Stimulated activated CD4-positive, alpha-beta T cell treated with anti-CD3 and anti-CD28 coated beads, Interleukin-2, amount 100 ng/mL, for 4 hours (primary cell): Measurements from ENCODE around the gene CDYL.

Experiments used
- DNase-seq: peaks from one replicate; pipeline ENCODE4 v3.0.0-alpha.2; 2020; ENCODE audit warnings: low read depth

Gene CDYL, protein sequence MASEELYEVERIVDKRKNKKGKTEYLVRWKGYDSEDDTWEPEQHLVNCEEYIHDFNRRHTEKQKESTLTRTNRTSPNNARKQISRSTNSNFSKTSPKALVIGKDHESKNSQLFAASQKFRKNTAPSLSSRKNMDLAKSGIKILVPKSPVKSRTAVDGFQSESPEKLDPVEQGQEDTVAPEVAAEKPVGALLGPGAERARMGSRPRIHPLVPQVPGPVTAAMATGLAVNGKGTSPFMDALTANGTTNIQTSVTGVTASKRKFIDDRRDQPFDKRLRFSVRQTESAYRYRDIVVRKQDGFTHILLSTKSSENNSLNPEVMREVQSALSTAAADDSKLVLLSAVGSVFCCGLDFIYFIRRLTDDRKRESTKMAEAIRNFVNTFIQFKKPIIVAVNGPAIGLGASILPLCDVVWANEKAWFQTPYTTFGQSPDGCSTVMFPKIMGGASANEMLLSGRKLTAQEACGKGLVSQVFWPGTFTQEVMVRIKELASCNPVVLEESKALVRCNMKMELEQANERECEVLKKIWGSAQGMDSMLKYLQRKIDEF

DNA sequence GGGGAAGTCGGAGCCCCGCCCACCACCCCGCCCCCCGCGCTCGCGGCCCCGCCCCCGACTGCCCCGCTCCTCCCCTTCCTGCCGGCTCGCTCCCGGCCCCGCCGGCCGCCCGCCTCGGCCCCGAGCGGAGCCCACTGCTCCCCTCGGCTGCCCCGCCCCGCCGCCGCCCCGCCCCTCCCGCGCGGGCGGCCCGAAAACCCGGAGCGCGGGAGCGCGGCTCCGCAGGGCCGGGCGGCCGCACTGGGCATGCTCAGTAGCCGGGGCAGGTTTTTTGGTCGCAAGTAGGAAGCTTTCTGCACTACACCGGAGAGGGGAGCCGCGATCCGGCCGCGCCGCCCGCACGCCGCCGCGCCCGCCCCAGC, at the start of gene CDYL:
TSS of gene CDYL (plus strand) at position 274 of the 362 bp plus-strand sequence. CDS start 380 bp downstream, outside the sequence.
- DNase-seq, result peak; percentile 83

DNA sequence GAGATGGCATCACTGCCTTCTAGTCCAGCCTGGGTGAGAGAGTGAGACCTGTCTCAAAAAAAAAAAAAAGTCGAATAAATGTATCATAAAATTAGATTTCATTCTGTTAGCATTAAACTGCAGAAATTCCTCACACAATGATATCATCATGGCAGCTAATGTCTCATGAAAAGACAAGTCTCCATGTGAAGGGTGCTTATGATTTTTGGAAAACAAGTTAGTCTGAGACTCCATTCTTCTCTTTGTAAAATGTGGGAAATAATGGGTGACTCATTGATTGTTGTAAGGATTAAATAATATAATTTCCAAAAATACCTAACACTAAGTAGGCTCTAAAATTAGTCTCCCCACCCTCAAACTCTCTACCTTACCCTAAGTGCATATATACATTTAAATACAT, 49.6 kb upstream of the CDYL start:
- no peak for DNase-seq

DNA sequence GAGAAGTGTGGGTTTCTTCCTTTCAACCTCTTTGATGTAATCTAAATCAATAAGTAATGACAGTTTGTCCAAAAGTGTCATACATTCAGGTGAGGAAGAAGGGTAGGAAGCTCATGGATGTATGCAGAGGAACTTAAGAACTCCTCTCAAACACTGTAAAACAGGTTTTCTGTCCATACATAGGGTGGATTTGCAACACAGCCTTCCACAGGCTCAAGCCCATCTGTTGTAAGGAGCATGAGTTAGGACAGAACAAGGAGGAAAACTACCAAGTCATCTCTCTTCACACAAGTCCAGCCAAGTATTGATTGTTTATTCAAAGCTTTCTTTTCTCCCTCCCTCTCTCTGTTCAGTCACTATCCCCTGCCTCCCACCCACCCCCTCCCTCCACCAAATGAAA, 49.0 kb upstream of the CDYL start:
- DNase-seq, result no peak

DNA sequence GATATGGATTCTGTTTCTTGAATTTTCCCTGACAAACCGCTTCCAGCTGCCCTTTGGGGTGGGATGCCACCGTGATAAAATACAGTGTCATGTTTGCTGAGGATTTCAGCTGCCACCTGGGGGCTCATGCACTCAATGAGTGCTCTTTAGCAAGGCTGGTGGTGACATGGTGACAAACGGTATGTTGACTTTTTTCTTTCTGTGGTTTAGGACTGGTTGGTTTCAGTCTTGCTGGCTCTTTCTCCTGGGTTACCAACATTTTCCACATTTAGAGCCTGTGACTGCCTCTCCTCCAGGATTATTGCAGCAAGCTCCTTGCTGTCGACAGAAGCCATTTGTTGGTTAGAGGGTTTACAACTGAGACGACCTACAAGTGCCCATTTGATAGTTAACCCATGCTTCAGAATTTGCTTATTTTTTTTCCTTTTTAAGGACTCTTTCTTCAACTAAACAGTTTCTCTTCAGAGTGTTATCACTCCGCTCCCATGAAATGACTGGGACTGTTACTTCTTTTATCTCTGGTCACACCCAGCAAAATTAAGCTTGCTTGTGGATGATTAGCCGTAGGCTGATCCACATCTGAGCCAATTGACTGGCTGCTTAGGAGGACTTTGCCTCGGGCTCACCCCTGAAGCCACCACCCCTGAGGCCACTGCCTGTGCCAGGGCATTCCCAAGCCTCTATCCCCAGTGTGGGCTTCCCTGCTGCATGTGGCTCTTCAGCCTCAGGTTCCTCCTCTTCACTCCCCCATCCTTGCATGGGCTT, 48.4 kb upstream of the CDYL start:
- DNase-seq, result no peak

DNA sequence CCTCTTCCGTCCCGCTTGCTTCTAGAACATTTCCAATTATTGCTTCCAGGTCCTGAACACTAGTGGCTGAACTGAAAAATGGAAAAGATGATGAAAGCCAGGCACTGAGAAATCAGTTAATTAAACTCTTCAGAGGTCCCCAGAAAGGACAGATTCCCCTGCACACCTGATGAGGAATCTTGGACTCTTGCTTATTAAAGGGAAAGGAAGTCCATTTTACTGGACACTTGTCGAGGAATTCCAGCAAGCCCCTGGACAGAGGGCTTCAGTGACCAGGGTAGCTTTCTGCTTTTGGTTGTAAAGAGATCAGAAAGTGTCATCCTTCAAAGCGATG, 47.8 kb upstream of the CDYL start:
- DNase-seq, result no peak

DNA sequence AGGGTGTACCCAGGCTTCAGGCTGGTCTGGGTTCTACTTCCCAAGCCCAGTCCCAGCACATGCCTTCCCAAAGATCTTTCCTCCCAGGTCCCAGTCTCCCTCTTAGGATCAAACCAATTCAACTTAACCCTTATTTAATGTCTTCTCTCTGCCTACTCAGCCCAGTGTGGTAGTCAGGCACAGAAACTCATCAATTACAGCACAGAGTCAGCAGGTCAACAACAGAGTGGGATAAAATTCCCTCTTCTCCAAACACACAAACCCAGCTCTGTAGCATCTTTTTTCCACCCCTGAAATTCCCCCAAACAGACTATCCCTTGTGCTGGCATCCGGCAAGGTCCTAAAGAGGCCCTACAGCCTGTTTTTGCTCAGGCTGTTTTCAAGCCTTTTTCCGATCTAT, 47.3 kb upstream of the CDYL start:
- no peak for DNase-seq

DNA sequence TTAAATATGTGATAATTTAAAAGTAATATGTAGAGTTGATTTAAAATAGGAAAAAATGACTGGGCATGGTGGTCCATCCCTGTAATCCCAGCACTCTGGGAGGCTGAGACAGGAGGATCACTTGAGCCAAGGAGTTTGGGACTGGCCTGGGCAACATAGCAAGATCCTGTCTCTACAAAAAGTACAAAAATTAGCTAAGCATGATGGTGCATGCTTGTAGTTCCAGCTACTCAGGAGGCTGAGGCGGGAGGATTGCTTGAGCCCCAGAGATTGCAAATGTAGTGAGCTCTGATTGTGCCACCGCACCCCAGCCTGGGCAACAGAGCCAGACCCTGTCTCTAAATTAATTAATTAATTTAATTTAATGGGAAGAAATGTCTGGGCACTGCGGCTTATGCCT, 44.2 kb upstream of the CDYL start:
- DNase-seq, result no peak

DNA sequence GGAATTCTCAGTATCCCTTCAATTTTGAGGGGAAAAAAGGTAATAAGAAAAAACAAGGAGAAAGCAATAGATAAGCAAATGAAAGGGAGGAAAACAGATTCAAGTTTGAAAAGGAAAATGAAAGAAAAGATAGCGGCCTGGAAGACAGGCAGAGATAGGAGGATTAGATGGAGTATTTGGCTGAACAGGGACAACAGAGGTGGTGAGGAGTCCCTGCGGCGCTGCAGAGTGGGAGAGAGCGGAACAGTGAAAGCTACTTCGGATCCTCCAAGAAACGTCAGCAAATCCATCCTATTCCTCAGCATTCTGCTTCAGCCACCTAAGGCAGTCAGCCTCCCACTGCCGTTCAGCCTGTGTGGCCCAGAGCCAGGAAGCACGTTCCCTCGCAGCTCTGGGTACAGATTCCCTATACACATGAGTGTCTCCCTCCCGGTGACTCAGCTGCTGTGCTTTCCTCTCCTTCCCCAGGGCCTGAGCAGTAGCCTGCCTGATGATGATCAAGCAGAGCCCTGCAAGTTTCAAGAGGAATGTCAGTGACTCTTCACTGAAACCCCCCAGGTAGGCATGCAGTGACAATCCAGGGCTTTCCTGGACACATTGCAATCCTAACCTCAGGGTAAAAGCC, 43.4 kb upstream of the CDYL start:
- DNase-seq, result no peak

DNA sequence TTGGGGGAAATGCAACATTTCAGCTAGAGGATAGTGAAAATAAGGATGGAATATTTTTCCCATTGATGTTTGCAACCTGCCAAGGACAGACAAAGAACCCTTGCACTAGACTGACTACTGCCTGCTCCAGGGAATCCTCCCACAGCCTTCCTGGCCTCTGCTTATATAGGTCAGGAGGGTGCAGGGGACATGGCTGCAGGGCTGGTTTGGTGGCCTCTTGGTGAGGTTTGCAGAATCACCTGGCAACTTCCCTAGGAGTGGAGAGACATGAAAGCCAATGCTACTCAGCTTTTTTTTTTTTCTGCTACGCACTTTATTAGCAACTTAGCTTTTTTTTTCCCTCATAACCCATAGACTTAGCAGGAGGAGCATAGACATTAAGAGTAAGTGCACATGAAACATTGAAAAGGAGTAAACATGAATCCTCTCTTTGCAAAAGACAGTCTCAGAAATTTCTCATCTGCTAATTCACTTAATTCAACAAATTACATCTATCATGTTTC, 39.8 kb upstream of the CDYL start:
- no peak for DNase-seq

DNA sequence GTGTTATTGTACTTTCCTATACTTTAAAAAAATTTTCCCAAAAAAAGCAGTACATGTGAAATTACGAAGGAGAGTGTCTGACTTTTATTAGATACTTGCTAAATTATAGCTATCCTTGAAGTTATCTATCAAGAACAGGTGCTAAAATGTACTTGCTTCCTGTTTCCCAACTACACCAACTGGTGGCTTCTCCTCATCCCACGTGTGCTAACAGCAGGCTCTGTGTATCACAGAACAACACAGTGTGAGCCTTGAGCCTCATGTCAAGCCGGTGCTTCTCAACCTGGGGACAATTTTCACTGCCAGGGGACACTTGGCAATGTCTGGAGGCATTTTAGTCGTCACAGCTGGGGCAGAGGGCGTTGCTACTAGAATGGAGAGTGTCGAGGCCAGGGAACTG, 36.2 kb upstream of the CDYL start:
- DNase-seq, result no peak

DNA sequence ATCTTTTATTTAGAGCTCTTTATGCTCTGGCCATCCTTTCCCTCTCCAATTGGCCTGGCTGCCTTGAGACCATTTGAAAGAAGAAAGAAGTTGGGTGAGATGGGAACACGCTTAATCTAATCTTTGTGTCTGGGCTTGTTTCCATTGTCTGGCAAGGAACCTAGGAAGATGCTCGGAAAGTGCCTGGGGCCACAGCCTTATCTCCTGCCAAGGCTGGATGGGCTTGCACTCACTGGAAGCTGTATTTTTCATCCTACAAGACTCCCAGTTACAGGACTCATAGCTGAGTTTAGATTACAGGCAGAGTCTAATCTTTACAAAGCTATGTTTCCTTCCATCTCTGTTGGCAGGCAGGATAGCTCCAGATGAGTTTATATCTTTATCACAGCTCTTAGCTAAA, 33.1 kb upstream of the CDYL start:
- no peak for DNase-seq

DNA sequence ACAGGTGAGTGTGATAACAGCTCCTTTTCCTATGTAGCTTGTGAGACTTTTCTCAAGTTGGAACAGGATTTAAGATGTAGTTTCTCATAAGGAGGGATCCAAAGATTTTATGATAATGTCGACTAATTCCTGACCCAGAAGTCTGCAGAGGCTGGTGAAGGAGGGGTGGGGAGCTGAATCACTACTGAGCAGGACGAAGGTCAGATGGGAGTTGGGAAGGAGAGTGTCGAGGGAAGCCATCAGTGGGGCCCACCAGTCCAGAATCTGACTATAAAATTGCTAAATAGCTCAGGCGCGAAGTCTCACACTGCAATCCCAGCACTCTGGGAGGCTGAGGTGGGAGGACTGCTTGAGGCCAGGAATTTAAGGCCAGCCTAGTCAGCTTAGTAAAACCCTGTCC, 32.3 kb upstream of the CDYL start:
- DNase-seq, result no peak

DNA sequence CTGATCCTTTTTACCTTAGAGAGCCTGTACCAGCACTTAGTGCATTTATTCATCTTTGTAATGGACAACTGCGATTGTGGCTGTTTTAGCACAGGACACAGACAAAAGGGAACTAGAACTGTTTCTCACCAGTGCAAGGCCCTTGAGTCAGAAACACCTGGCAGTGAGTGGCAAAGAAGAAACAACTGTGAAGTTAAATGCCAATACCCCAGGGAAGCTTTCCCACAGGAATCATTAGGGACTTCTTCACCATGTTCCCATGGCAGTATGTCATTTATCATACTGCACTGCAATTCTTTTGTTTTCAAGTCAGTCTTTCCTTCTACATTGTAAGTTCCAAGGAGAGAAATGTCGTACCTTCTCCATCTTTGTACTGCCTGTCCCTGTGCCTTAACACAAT, 28.6 kb upstream of the CDYL start:
- DNase-seq, result no peak

DNA sequence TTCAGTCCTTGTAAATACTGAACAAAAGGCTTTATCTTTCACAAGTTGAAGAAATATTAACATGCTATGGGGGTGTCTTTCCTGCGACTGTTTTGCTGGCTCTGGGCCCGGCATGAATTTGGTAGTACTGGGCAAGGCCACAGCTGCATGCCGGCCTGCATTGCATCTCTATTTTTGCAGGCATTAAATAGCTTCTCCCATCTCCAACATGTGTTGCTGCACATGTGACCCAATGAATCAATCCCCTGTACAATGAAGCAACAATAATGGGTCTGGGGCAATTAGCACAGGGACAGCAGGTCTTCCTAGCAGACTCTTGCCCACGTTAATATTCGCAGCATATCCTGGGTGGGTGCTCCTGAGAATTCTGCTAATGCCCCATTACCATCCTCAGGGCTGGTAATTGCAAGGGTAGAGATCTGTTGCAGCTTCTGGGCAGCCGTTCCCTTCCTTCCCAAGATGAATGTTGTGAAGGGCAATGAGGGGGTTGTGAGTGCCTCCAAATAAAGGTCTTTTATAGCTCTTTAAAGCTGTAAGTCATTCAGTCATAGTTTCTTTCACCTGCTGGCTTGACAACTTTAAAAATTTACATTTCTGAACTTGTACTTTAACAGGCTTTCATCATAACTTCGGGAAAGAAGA, 24.3 kb upstream of the CDYL start:
- DNase-seq, result no peak

DNA sequence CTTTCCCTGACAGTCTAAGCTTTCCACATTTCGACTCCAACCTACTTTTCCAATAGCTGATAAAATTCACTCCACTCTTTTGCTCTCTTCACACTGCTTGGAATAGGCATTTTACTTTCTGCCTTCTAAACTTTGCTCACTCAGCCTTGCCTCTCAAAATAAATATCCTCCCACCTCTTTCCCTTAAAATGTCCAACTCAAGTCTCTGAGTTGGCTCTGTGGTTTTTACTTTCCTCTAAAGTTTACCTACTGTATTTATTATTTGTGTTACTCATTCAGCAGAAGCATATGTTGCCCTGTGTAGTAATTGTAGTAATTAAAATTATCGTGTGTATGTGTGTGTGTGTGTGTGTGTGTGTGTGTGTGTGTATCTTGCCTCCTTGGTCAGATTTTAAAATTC, 20.0 kb upstream of the CDYL start:
- no peak for DNase-seq

DNA sequence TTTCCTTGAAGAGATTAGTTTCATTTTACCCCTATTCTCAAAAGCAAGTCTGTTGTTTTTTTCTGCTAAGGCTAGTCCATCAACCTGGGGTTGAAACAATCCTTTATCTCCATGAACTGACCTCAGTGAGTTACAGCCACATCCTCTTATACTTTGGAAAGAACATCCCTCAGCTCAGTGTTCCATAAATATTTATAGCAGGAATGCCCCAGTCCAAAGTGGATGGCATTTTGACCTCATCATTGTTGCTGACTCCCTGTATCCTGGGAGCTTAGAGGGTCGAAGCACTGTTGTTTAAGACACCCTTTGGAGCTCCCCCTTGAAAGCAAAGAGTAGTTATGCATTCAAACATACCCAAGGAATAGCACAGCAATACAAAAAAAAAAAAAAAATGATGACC, 16.2 kb upstream of the CDYL start:
- no peak for DNase-seq

DNA sequence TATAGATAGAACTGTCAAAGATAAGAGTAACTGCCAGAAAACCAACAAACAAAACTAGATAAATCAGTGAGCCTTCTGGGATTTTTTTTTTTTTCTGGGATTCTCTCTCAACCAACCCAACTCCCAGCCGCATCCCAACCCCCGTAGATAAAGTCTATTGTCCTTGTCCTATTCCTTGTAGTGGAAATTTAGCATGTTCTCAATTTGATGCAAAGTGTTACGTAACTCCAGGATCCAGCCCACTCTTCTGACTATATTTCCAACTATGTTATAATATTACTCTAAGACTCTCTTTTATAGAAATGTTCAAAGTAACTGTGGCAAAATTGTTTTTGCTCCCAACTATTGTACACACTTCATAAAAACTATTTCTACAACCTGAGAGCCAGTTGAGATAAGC, 15.4 kb upstream of the CDYL start:
- no peak for DNase-seq

DNA sequence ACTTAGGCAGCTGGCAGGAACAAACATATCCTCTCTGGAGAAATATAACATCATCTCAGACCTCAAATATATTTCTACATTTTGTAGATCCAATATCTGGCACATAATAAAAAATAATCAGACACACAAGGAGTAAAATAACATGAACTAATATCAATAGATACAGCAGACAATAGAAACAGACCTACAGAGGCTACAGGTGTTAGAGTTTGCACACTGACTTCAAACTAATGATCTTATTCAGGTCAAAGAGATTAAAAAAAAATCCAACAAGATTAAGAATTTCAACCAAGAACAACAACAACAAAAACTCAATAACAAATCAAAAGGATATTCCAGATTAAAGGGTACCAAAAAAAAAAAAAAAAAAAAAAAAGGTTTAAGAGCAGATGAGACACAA, 13.9 kb upstream of the CDYL start:
- DNase-seq, result no peak

DNA sequence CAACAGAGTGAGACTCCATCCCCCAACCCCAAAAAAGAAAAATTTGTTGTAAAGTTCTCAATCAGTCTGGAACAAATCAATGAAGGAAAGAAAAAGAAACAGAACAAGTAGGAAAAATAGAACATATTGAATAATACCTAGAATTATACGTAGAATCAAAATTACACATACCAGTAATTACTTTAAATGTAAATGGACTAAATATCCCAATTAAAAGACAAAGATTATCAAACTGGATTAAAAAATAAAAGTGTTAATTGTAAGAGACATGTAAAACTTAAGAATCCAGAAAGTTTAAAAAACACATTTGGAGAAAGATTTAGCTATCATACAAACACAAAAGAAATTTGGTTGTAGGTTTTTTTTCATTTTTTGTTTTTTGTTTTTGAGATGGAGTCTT, 12.3 kb upstream of the CDYL start:
- no peak for DNase-seq

DNA sequence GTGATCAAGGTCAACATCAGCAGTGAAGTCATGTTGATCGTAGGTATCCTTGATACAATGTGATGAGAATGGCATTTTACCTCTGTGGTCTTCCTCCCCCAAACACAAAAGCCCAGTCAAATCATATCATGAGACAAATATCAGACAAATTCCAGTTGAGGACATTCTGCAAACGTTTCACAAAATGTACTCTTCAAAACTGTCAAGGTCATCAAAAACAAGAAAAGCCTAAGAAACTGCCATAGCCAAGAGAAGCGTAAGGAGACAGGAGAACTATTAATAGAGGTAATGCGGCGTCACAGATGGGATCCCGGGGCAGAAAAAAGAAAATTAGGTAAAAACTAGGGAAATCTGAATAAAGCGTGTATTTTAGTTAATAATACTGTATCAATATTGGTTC, 7.4 kb upstream of the CDYL start:
- DNase-seq, result no peak

DNA sequence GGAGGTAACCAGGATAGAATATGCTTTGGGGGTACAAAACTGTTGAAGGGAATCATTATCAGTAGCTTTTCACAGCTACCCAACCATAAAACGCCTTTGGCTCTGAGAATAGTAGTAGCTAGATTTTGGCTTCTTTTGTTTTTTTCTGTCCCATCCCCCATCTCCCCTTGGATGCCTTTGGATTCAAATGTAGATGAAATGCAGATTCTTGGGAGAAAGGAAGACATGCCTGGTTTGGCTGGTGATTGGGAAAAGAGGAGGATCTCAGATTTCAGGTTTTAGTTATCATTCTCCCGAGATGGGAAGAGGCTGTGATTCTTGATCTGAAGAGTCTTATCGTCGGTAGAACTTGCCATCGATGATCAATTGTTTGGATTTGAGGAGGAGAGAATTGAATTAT, 3.5 kb upstream of the CDYL start:
- DNase-seq, result no peak

DNA sequence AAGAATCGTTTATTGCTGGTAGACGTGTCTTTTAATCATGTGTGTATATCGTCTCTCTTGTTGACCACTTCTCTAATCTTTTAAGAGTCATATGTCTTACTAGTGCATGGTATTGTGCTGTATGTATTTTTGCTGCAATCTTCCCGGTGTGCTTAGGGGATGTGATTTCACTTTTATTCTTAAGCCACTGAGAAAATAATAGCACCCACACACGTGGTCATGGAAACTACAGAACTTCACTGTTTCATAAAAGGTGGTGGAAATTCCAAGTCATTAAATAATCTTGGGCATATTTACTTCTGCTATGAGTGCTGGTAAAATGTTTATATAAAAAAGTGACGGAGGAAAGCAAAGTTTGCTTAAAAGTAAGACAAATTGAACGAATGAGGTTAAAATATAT, 3.0 kb upstream of the CDYL start:
- DNase-seq, result no peak
